Measurements from ENCODE around the gene DENND5A.
"Not testable (repeated sequence)": the region's sequence is repeated elsewhere in the genome, so short reads cannot be mapped to it uniquely, and the experiment has no call there.

Gene DENND5A

GRCh38 chr11:9176136-9176535, 89.0 kb downstream of the DENND5A start:
- no peak for DNase-seq (ENCODE audit: low spot score)

- no peak for DNase-seq (ENCODE audit: low spot score)
Measured at GRCh38 chr11:9172389-9172788, 92.8 kb downstream of the DENND5A start.

- no peak for DNase-seq (ENCODE audit: low spot score)
Measured at GRCh38 chr11:9170450-9170849, 94.7 kb downstream of the DENND5A start.

GRCh38 chr11:9169595-9170295, 95.4 kb downstream of the DENND5A start:
- DNase-seq (ENCODE audit: low spot score) = no peak

GRCh38 chr11:9161991-9162390, 103.2 kb downstream of the DENND5A start:
- DNase-seq (ENCODE audit: low spot score) = not testable (repeated sequence)

- DNase-seq (ENCODE audit: low spot score) = no peak
Measured at GRCh38 chr11:9160166-9160565, 105.0 kb downstream of the DENND5A start.

- no peak for DNase-seq (ENCODE audit: low spot score)
Measured at GRCh38 chr11:9158898-9159391, 106.2 kb downstream of the DENND5A start.

- no peak for DNase-seq (ENCODE audit: low spot score)
Measured at GRCh38 chr11:9155930-9156329, 109.2 kb downstream of the DENND5A start.

- DNase-seq (ENCODE audit: low spot score) = no peak
Measured at GRCh38 chr11:9153651-9154050, 111.5 kb downstream of the DENND5A start.

GRCh38 chr11:9151631-9152030, 113.5 kb downstream of the DENND5A start:
- no peak for DNase-seq (ENCODE audit: low spot score)

GRCh38 chr11:9150926-9151325, 114.2 kb downstream of the DENND5A start:
- DNase-seq (ENCODE audit: low spot score) = no peak

GRCh38 chr11:9150501-9150900, 114.6 kb downstream of the DENND5A start:
- no peak for DNase-seq (ENCODE audit: low spot score)

GRCh38 chr11:9148727-9149126, 116.4 kb downstream of the DENND5A start:
- no peak for DNase-seq (ENCODE audit: low spot score)

GRCh38 chr11:9148035-9148434, 117.1 kb downstream of the DENND5A start:
- no peak for DNase-seq (ENCODE audit: low spot score)

GRCh38 chr11:9146477-9146876, 118.7 kb downstream of the DENND5A start:
- DNase-seq (ENCODE audit: low spot score) = no peak

- DNase-seq (ENCODE audit: low spot score) = no peak
Measured at GRCh38 chr11:9145283-9145682, 119.9 kb downstream of the DENND5A start.

GRCh38 chr11:9144828-9145227, 120.3 kb downstream of the DENND5A start:
- DNase-seq (ENCODE audit: low spot score) = no peak

GRCh38 chr11:9143721-9144120, 121.4 kb downstream of the DENND5A start:
- DNase-seq (ENCODE audit: low spot score) = no peak

- DNase-seq (ENCODE audit: low spot score) = no peak
Measured at GRCh38 chr11:9142732-9143131, 122.4 kb downstream of the DENND5A start.

- DNase-seq (ENCODE audit: low spot score) = no peak
Measured at GRCh38 chr11:9141186-9141585, 124.0 kb downstream of the DENND5A start.

- no peak for DNase-seq (ENCODE audit: low spot score)
Measured at GRCh38 chr11:9139628-9140357, 125.4 kb downstream of the DENND5A start.

- no peak for DNase-seq (ENCODE audit: low spot score)
Measured at GRCh38 chr11:9138612-9139579, 126.3 kb downstream of the DENND5A start.

Data from HuH-7 (cell line).